ENCODE results near the gene FAM13A. TPM values are rescaled to one million over a fixed set of nuclear protein-coding genes. Genes with fewer than 3 reads are reported as not detected.
"Not testable (repeated sequence)": the region's sequence is repeated elsewhere in the genome, so short reads cannot be mapped to it uniquely, and the experiment has no call there.

Gene FAM13A
- total RNA-seq, 1 experiment from 2014 or later: 26.7 TPM

DNA sequence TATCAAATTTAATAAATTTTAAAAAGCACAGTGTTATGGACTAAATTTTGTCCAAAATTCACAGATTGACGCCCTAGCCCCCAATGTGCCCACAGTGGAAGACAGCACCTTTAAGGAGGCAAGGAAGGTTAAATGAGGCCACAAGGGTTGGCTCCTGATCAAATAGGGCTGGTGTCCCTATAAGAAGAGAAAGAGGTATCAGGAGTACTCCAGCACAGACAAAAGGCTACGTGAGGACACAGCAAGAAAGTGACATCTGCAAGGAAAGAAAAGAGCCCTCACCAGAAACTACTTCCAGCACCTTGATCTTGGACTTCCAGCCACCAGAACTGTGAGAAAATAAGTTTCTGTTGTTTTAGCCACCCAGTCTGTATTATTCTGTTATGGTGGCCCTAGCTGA lies 48.8 kb downstream of the FAM13A start:
- POLR2A ChIA-PET (ENCODE audit: unreplicated experiment): no interaction called here
- Histone ChIP-seq H3K79me2 (ENCODE audit: low read depth) (no peaks in the 10 kb centered on the region), H3K4me1 (replicated peaks; ENCODE audit: insufficient read depth) (no peaks in the 10 kb centered on the region), H3K27me3 (ENCODE audit: insufficient read depth, low read depth) (no peaks in the 10 kb centered on the region), H3K4me2 (no peak overlapping the region), H3K4me3 (no peak overlapping the region), H4K20me1 (ENCODE audit: insufficient read depth) (no peaks in the 10 kb centered on the region), H3K9me3 (ENCODE audit: insufficient read depth, low read depth) (no peaks in the 10 kb centered on the region), H3F3A (ENCODE audit: insufficient read depth, low read depth) (no peaks in the 10 kb centered on the region), H3K9me2 (ENCODE audit: insufficient read depth) (no peaks in the 10 kb centered on the region), H3K36me3 (ENCODE audit: low read depth) (no peaks in the 10 kb centered on the region), H3K27ac (no peak overlapping the region), H2AFZ (no peak overlapping the region)
- DNase-seq: no peak
- intact Hi-C loops (cut with micrococcal nuclease; ENCODE audit: unreplicated experiment): no loop called here
- BruUV-seq (replicated peaks): no TSS peak
- TF ChIP-seq, protein P1, sequence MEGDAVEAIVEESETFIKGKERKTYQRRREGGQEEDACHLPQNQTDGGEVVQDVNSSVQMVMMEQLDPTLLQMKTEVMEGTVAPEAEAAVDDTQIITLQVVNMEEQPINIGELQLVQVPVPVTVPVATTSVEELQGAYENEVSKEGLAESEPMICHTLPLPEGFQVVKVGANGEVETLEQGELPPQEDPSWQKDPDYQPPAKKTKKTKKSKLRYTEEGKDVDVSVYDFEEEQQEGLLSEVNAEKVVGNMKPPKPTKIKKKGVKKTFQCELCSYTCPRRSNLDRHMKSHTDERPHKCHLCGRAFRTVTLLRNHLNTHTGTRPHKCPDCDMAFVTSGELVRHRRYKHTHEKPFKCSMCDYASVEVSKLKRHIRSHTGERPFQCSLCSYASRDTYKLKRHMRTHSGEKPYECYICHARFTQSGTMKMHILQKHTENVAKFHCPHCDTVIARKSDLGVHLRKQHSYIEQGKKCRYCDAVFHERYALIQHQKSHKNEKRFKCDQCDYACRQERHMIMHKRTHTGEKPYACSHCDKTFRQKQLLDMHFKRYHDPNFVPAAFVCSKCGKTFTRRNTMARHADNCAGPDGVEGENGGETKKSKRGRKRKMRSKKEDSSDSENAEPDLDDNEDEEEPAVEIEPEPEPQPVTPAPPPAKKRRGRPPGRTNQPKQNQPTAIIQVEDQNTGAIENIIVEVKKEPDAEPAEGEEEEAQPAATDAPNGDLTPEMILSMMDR (conservative IDR thresholded peaks at IDR 0.05): no peak
- no peak for TF ChIP-seq EZH2 (IDR thresholded peaks at IDR 0.05; ENCODE audit: low read depth)
- CTCF ChIA-PET: no interaction called here

DNA sequence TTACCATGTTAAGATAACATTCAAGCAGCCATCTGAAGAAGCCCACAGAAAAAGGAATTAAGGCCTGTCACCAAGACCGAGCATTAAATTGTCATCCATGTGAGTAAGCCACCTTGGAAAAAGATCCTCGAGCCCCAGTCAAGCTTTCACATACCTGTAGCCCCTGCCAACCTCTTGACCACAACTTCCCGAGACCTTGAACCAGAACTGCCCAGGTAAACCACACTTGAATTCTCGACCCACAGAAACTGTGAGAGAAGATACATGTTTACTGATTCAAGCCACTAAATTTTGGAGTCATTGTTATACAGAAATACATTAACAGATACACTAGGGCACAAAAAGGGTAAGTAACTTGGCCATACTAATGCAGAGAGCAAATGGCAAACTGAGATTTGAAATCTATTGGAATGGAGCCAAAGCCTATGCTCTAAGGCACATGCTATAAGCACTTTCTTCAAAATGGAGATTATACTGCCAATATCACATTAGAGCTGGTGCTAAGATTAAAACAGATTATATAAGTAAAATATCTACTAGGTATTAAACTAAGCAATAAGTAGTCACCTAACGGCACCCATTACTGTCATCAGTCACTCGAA lies 49.5 kb downstream of the FAM13A start:
- no peak overlapping the region for H3K4me3 ChIP-seq
- BruUV-seq (replicated peaks): no TSS peak
- no peaks in the 10 kb centered on the region for H4K20me1 ChIP-seq (ENCODE audit: insufficient read depth)
- no peak for DNase-seq
- no peak overlapping the region for H3K27ac ChIP-seq
- no peaks in the 10 kb centered on the region for H3K4me1 ChIP-seq (replicated peaks; ENCODE audit: insufficient read depth)
- H3K9me3 ChIP-seq (ENCODE audit: insufficient read depth, low read depth): no peaks in the 10 kb centered on the region
- H3K36me3 ChIP-seq (ENCODE audit: low read depth): no peaks in the 10 kb centered on the region
- ChIA-PET CTCF (no interaction called here), POLR2A (ENCODE audit: unreplicated experiment) (no interaction called here)
- no peaks in the 10 kb centered on the region for H3F3A ChIP-seq (ENCODE audit: insufficient read depth, low read depth)
- no peaks in the 10 kb centered on the region for H3K27me3 ChIP-seq (ENCODE audit: insufficient read depth, low read depth)
- no peak overlapping the region for H3K4me2 ChIP-seq
- H3K79me2 ChIP-seq (ENCODE audit: low read depth): no peaks in the 10 kb centered on the region
- no peaks in the 10 kb centered on the region for H3K9me2 ChIP-seq (ENCODE audit: insufficient read depth)
- TF ChIP-seq, protein P1 (conservative IDR thresholded peaks at IDR 0.05): no peak
- intact Hi-C loops (cut with micrococcal nuclease; ENCODE audit: unreplicated experiment): no loop called here
- no peak overlapping the region for H2AFZ ChIP-seq

DNA sequence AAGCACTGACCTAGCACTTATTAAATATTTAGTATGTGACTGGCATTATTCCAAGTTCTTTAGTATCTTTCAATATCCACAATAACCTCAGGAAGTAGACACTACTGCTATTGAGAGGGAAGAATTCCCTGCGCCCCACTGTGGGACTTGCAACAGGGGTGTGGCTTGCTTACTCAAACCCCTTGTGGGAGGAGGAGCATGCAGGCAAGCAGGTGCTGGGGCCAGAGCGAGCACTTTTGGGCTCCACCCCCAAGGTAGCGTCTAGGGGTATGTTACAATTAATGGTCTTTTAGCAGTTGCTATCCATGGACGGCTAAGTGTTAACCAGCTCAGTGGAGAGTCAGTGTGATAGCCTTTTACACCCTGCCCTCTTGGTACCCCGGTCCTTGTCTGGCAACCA lies 50.7 kb downstream of the FAM13A start:
- H3K4me1 ChIP-seq (replicated peaks; ENCODE audit: insufficient read depth): no peaks in the 10 kb centered on the region
- no peaks in the 10 kb centered on the region for H3K36me3 ChIP-seq (ENCODE audit: low read depth)
- no peaks in the 10 kb centered on the region for H4K20me1 ChIP-seq (ENCODE audit: insufficient read depth)
- intact Hi-C loops (cut with micrococcal nuclease; ENCODE audit: unreplicated experiment): no loop called here
- ChIA-PET CTCF (no interaction called here), POLR2A (ENCODE audit: unreplicated experiment) (no interaction called here)
- H3K9me2 ChIP-seq (ENCODE audit: insufficient read depth): no peaks in the 10 kb centered on the region
- H3F3A ChIP-seq (ENCODE audit: insufficient read depth, low read depth): no peaks in the 10 kb centered on the region
- H2AFZ ChIP-seq: no peak overlapping the region
- no peaks in the 10 kb centered on the region for H3K9me3 ChIP-seq (ENCODE audit: insufficient read depth, low read depth)
- no peak overlapping the region for H3K27ac ChIP-seq
- no peak overlapping the region for H3K4me2 ChIP-seq
- no peak for TF ChIP-seq EZH2 (IDR thresholded peaks at IDR 0.05; ENCODE audit: low read depth)
- no TSS peak for BruUV-seq (replicated peaks)
- no peak for DNase-seq
- no peak overlapping the region for H3K4me3 ChIP-seq
- H3K27me3 ChIP-seq (ENCODE audit: insufficient read depth, low read depth): no peaks in the 10 kb centered on the region
- no peaks in the 10 kb centered on the region for H3K79me2 ChIP-seq (ENCODE audit: low read depth)

DNA sequence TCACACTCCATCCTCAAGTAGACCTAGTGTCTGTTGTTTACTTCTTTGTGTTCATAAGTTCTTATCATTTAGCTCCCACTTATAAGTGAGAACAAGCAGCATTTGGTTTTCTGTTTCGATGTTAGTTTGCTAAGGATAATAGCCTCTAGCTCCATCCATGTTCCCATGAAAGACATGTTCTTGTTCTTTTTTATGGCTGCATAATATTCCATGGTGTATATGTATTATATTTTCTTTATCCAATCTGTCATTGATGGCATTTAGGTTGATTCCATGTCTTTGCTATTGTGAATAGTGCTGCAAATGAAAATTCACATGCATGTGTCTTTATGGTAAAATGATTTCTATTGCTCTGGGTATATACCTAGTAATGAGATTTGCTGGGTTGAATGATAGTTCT lies 51.9 kb downstream of the FAM13A start:
- DNase-seq; H3K27ac ChIP-seq; H3K4me3 ChIP-seq; BruUV-seq (replicated peaks); POLR2A ChIA-PET (ENCODE audit: unreplicated experiment); H3K36me3 ChIP-seq (ENCODE audit: low read depth); H3K9me3 ChIP-seq (ENCODE audit: insufficient read depth, low read depth); H3K9me2 ChIP-seq (ENCODE audit: insufficient read depth); H3K4me2 ChIP-seq; H3K79me2 ChIP-seq (ENCODE audit: low read depth); H3K4me1 ChIP-seq (replicated peaks; ENCODE audit: insufficient read depth); CTCF ChIA-PET; H4K20me1 ChIP-seq (ENCODE audit: insufficient read depth); H3F3A ChIP-seq (ENCODE audit: insufficient read depth, low read depth); intact Hi-C loops (cut with micrococcal nuclease; ENCODE audit: unreplicated experiment); H2AFZ ChIP-seq; H3K27me3 ChIP-seq (ENCODE audit: insufficient read depth, low read depth): not testable (repeated sequence)

Measured in PC-9 (cell line).